ENCODE measurements around the gene CCR5AS.

The CCR5AS gene

GRCh38 chr3:46359733-46360493 is 47.0 kb downstream of the CCR5AS start:
- Histone ChIP-seq H3K79me2 (ENCODE audit: control insufficient read depth in 1 of 2, insufficient read depth in 2 of 2, low read length in 2 of 2) (no peaks in the 10 kb centered on the region), H4K20me1 (replicated peaks in 1 of 2; ENCODE audit: control insufficient read depth in 1 of 2, insufficient read depth in 2 of 2, low read length in 2 of 2) (no peaks in the 10 kb centered on the region), H2AK5ac (ENCODE audit: low read depth, low read length) (no peak overlapping the region), H2BK15ac (ENCODE audit: low read length) (no peak overlapping the region), H4K5ac (ENCODE audit: insufficient read length, low read depth, low read length) (no peak overlapping the region), H4K91ac (replicated peaks; ENCODE audit: insufficient read length, low read length) (no peak overlapping the region), H3K23ac (ENCODE audit: insufficient read length) (no peak overlapping the region), H3K36me3 (ENCODE audit: control insufficient read depth in 2 of 4, insufficient read depth in 4 of 4, low read length in 3 of 4) (no peaks in the 10 kb centered on the region), H3K4ac (replicated peaks; ENCODE audit: insufficient read length, low read depth, low read length) (no peak overlapping the region), H3K4me1 (replicated peaks in 1 of 4; ENCODE audit: control insufficient read depth in 3 of 4, insufficient read depth in 4 of 4, low read length in 3 of 4) (no peaks in the 10 kb centered on the region), H3K56ac (replicated peaks; ENCODE audit: insufficient read length, low read depth, low read length) (no peak overlapping the region), H3K27me3 (replicated peaks in 1 of 4; ENCODE audit: control insufficient read depth in 3 of 4, extremely low read depth in 1 of 4, insufficient read depth in 3 of 4, low read length in 3 of 4) (no peaks in the 10 kb centered on the region), H3K4me2 (ENCODE audit: insufficient read depth in 1 of 2, low read depth in 2 of 2, low read length in 2 of 2) (no peak overlapping the region), H3K27ac (ENCODE audit: low read depth, low read length) (no peak overlapping the region), H2BK20ac (ENCODE audit: low read length) (no peak overlapping the region), H3K79me1 (ENCODE audit: low read depth, low read length) (no peaks in the 10 kb centered on the region), H2BK5ac (ENCODE audit: low read depth, low read length) (no peak overlapping the region), H3K23me2 (ENCODE audit: low read depth, low read length) (no peaks in the 10 kb centered on the region), H3K9me3 (ENCODE audit: insufficient read depth in 2 of 2, low read depth in 1 of 2, low read length in 1 of 2) (no peaks in the 10 kb centered on the region), H4K8ac (ENCODE audit: extremely low read depth, insufficient read depth, low read length) (no peak overlapping the region), H3K9ac (replicated peaks in 1 of 4; ENCODE audit: extremely low read depth in 1 of 4, low read depth in 3 of 4, low read length in 3 of 4) (no peak overlapping the region), H2BK120ac (replicated peaks; ENCODE audit: low read depth, low read length) (no peak overlapping the region), H3K4me3 (ENCODE audit: extremely low read depth in 1 of 4, insufficient read depth in 2 of 4, low read depth in 3 of 4, low read length in 4 of 4) (no peak overlapping the region), H3K14ac (ENCODE audit: insufficient read length) (no peak overlapping the region), H2BK12ac (ENCODE audit: low read depth, low read length) (no peak overlapping the region), H3K18ac (ENCODE audit: extremely low read depth, low read length) (no peak overlapping the region), H2AFZ (ENCODE audit: low read length) (peak overlapping the region; percentile 38; the same call in 1 of the 2 replicates)
- no peak for FAIRE-seq
- TF ChIP-seq BRCA1 (IDR thresholded peaks at IDR 0.05; ENCODE audit: low read depth, low read length) = no peak
- no peak for TF ChIP-seq FOSL1 (IDR thresholded peaks at IDR 0.05; ENCODE audit: insufficient read depth, low read depth, low read length)
- no peak for TF ChIP-seq ASH2L (IDR thresholded peaks at IDR 0.05; ENCODE audit: low read length)
- CTCF ChIA-PET (ENCODE audit: partially characterized antibody) = interaction anchor here (0.8 to 2.9 kb wide), 6 partner anchors 10 to 144 kb away, joined by 3 to 23 read pairs (median 3); partner anchors contain the start of gene CCR5
- POLR2A ChIA-PET (ENCODE audit: partially characterized antibody) = interaction anchor here (0.6 kb wide), 1 partner anchor 112 kb away, joined by 3 read pairs; no protein-coding TSS in a partner anchor
- DNase-seq (ENCODE audit: low read depth in 1 of 2, low spot score in 2 of 2) = no peak
- 92% methylated on average over 11 of the region's 11 CpGs; no CpG with 5 or more reads in 1 of the 2 experiments for WGBS, 2 experiments (ENCODE audit: extremely low coverage in 1 of 2, insufficient coverage in 1 of 2, insufficient read length in 1 of 2, insufficient replicate concordance in 2 of 2, low coverage in 1 of 2, low lambda C conversion rate in 2 of 2, missing lambda C conversion rate in 1 of 2)
